Urinary bladder (tissue), 4 donors: ENCODE data around the gene CFAP97D1. TPM values are rescaled to one million over a fixed set of nuclear protein-coding genes. Genes with fewer than 3 reads are reported as not detected.

Source experiments
- DNase-seq: peaks from one replicate; pipeline ENCODE4 v3.0.0-alpha.2; 2015; ENCODE audit errors: extremely low spot score
- H3K27ac ChIP-seq: one replicate; pipeline ENCODE4 v1.5.1; 2013; ENCODE audit warnings: low read depth, mild to moderate bottlenecking, moderate library complexity
- H3K36me3 ChIP-seq: one replicate; pipeline ENCODE4 v1.6.1; 2013; ENCODE audit warnings: mild to moderate bottlenecking, moderate library complexity; ENCODE audit not compliant: insufficient read depth
- H3K4me1 ChIP-seq: one replicate; pipeline ENCODE4 v1.6.1; 2013; ENCODE audit warnings: mild to moderate bottlenecking, moderate library complexity; ENCODE audit not compliant: insufficient read depth
- H3K4me3 ChIP-seq: one replicate; pipeline ENCODE4 v1.5.1; 2013; ENCODE audit warnings: low read depth, low read length
- WGBS: extraction: QIAGEN DNeasy Blood & Tissue Kit; methylation state at CpG from one replicate; pipeline ENCODE4 v1.1.7; 2013; 5-methylcytosine and 5-hydroxymethylcytosine counted together
- polyA plus RNA-seq: library from polyadenylated mRNA; stranded (reverse); fragments of 200-250 nt; gene quantifications from one replicate; pipeline ENCODE4 v1.2.3, GENCODE V29; 2013
- total RNA-seq: library from RNA; depleted of rRNA; stranded (reverse); fragments of >200 nt; gene quantifications from one replicate; pipeline ENCODE4 v1.2.3, GENCODE V29; 2014
- donor health status: healthy with polysubstance abuse.
- donor health status: healthy.

CFAP97D1 gene
- total and polyA plus RNA-seq, 2 donors = 0.05 TPM; not detected in 1

DNA sequence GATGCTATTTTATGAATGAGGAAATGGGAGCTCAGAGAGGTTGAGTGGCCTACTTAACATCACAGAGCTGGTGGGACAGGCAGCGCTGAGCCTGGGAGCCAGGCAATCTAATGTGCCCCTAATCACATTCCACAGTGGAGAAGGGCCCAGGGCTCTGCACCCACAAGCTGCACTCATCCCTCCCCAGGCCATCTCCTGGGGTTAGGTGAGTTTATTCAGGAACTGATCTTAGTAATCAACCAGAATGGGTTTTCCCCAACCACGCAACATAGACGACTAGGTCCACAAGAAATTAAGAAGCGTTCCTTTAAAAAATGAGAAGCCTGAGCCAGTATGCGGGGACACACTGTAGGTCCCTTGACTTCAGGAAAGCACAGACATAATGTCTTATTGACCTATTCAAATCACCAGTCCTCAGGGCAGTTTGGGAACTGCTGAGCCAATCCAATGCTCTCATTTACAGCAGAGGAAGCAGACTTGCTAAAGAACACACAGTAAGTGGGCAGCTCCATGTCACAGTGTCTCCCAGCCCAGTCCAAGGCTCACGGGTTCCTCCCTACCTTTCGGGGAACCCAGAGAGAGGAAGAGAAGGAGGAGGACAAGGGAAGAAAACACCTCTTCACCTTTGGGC, 50.4 kb downstream of the CFAP97D1 start:
- H3K36me3 ChIP-seq = no peaks in the 10 kb centered on the region
- DNase-seq = no peak

GRCh38 chr17:43831633-43832032, 51.4 kb downstream of the CFAP97D1 start:
- H3K27ac ChIP-seq = no peak overlapping the region
- no peak for DNase-seq
- 86% methylated on average over 8 of the region's 8 CpGs for WGBS

More for the DNA sequence above, 50.4 kb downstream of the CFAP97D1 start:
- Histone ChIP-seq H3K4me1 (no peaks in the 10 kb centered on the region), H3K27ac (no peak overlapping the region), H3K4me3 (no peak overlapping the region)
- WGBS = 95% methylated on average over 7 of the region's 7 CpGs

GRCh38 chr17:43832168-43832975, 52.1 kb downstream of the CFAP97D1 start:
- Histone ChIP-seq H3K4me3 (peak overlapping the region; percentile 70), H3K27ac (no peak overlapping the region), H3K4me1 (no peaks in the 10 kb centered on the region), H3K36me3 (no peaks in the 10 kb centered on the region)
- DNase-seq = no peak
- 11% methylated on average over 44 of the region's 51 CpGs for WGBS

More at GRCh38 chr17:43831633-43832032, 51.4 kb downstream of the CFAP97D1 start:
- no peaks in the 10 kb centered on the region for H3K4me1 ChIP-seq
- H3K4me3 ChIP-seq = no peak overlapping the region
- no peaks in the 10 kb centered on the region for H3K36me3 ChIP-seq

DNA sequence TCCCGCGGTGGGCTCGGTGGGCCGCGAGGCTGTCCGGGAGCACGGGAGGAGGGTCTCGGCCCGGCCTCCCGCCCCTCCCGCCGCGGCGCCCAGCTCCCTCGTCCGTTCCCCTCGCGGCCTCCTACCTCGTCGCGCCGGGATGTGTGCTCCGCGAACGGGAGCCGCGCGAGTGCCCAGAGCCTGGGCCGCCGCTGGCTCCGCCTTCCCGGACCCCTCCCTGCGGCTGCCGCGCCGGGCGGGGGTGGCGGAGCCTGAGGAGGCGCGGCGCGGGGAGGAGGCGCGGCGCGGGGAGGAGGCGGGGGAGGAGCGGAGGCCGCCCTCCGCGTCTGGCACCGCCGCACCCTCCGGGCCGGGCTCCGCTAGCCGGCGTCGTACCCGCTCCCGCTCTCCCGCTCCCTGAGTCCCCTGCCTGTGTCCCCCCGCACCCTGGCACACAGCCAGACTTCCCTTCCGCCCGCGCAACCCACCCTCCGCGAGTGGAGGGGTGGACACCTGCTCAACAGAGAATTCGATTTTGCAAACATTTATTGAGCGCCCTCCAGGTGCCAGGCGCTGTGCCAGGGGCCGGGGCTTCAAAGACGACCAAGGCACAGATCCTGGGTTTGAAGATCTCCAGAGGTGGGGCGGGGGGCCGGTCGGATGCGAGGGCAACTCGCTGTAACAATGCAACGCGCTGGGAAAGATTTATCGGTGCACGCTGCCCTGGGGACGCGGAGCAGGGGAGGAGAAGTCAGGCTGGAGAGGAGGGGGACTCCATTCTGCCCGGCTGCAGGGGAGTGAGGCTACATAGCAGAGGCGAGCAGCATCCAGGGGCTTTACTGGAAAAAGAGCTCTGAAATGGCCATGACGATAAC, 53.0 kb downstream of the CFAP97D1 start, which contains the start of gene MPP3:
MPP3 (minus strand) TSS at position 171 of the 854 bp plus-strand sequence. CDS start 1,240 bp downstream, outside the sequence.
- peak; percentile 26 for DNase-seq
- 2% methylated on average over 75 of the region's 87 CpGs for WGBS
- Histone ChIP-seq H3K4me1 (no peaks in the 10 kb centered on the region), H3K36me3 (no peaks in the 10 kb centered on the region), H3K27ac (no peak within 1 kb of the TSS), H3K4me3 (peak within 1 kb of the TSS; percentile 70)

GRCh38 chr17:43834106-43834505, 53.9 kb downstream of the CFAP97D1 start:
- no peak overlapping the region for H3K27ac ChIP-seq
- H3K36me3 ChIP-seq = no peaks in the 10 kb centered on the region
- H3K4me3 ChIP-seq = no peak overlapping the region
- WGBS = 70% methylated on average over 2 of the region's 2 CpGs
- no peak for DNase-seq
- H3K4me1 ChIP-seq = no peaks in the 10 kb centered on the region

Other genes starting within 250 kb of the CFAP97D1 start
- gene ETV4, start 234.1 kb upstream of the CFAP97D1 start, total RNA-seq = 0.95 TPM
- 1.2 TPM for gene ETV4, start 234.1 kb upstream of the CFAP97D1 start, polyA plus RNA-seq
- 11.6 TPM for gene MEOX1, start 118.5 kb upstream of the CFAP97D1 start, total RNA-seq
- 9.3 TPM for gene MEOX1, start 118.5 kb upstream of the CFAP97D1 start, polyA plus RNA-seq
- gene SOST, start 21.6 kb upstream of the CFAP97D1 start, total RNA-seq = 0.21 TPM
- not detected for gene SOST, start 21.6 kb upstream of the CFAP97D1 start, polyA plus RNA-seq
- gene DUSP3, start 1.5 kb upstream of the CFAP97D1 start, total RNA-seq = 44.5 TPM
- gene DUSP3, start 1.5 kb upstream of the CFAP97D1 start, polyA plus RNA-seq = 73.9 TPM
- gene MPP3, start 52.7 kb downstream of the CFAP97D1 start, total RNA-seq = 12.1 TPM
- gene MPP3, start 52.7 kb downstream of the CFAP97D1 start, polyA plus RNA-seq = 5.4 TPM
- gene CD300LG, start 66.7 kb downstream of the CFAP97D1 start, total RNA-seq = 0.58 TPM
- 3.4 TPM for gene CD300LG, start 66.7 kb downstream of the CFAP97D1 start, polyA plus RNA-seq
- gene MPP2, start 127.1 kb downstream of the CFAP97D1 start, total RNA-seq = 3.7 TPM
- gene MPP2, start 127.1 kb downstream of the CFAP97D1 start, polyA plus RNA-seq = 14.9 TPM
- not detected for gene PPY, start 162.0 kb downstream of the CFAP97D1 start, total RNA-seq
- gene PPY, start 162.0 kb downstream of the CFAP97D1 start, polyA plus RNA-seq = not detected
- not detected for gene PYY, start 173.5 kb downstream of the CFAP97D1 start, total RNA-seq
- not detected for gene PYY, start 173.5 kb downstream of the CFAP97D1 start, polyA plus RNA-seq
- gene NAGS, start 224.2 kb downstream of the CFAP97D1 start, total RNA-seq = 0.90 TPM
- 2.1 TPM for gene NAGS, start 224.2 kb downstream of the CFAP97D1 start, polyA plus RNA-seq
- gene TMEM101, start 234.5 kb downstream of the CFAP97D1 start, total RNA-seq = 39.0 TPM
- gene TMEM101, start 234.5 kb downstream of the CFAP97D1 start, polyA plus RNA-seq = 39.7 TPM